HG02642 (cell line): ENCODE data around the gene ATG16L1.
A peak's percentile ranks its signal among the peaks of the same experiment; 100 is the strongest.

Experiments used
- ATAC-seq: cut with Tn5 transposase; IDR thresholded peaks from one replicate; pipeline ENCODE4 v1.9.1; 2021; ENCODE audit warnings: mild to moderate bottlenecking; ENCODE audit not compliant: unreplicated experiment, poor library complexity

Gene ATG16L1

GRCh38 chr2:233251306-233252116, at the start of gene ATG16L1:
Gene ATG16L1, plus strand, starts transcription at chr2:233251673. Its CDS starts 155 bp downstream, at chr2:233251828.
- peak; percentile 94 for ATAC-seq

GRCh38 chr2:233202531-233202944, 48.9 kb upstream of the ATG16L1 start:
- no peak for ATAC-seq

- ATAC-seq: no peak
These were observed 48.4 kb upstream of the ATG16L1 start for GRCh38 chr2:233203060-233203459.

GRCh38 chr2:233204286-233204936, 47.1 kb upstream of the ATG16L1 start:
- ATAC-seq: no peak

- no peak for ATAC-seq
These were observed 42.9 kb upstream of the ATG16L1 start for GRCh38 chr2:233208382-233209116.

- no peak for ATAC-seq
These were observed 42.3 kb upstream of the ATG16L1 start for GRCh38 chr2:233209117-233209532.

- ATAC-seq: no peak
These were observed 41.8 kb upstream of the ATG16L1 start for GRCh38 chr2:233209533-233210171.

- ATAC-seq: no peak
These were observed 41.2 kb upstream of the ATG16L1 start for GRCh38 chr2:233210281-233210680.

- ATAC-seq: no peak
These were observed 40.5 kb upstream of the ATG16L1 start for GRCh38 chr2:233210843-233211547.

- no peak for ATAC-seq
These were observed 40.0 kb upstream of the ATG16L1 start for GRCh38 chr2:233211548-233211895.

- ATAC-seq: no peak
These were observed 38.5 kb upstream of the ATG16L1 start for GRCh38 chr2:233213011-233213410.

GRCh38 chr2:233213975-233214374, 37.5 kb upstream of the ATG16L1 start:
- ATAC-seq: no peak

- ATAC-seq: no peak
These were observed 33.5 kb upstream of the ATG16L1 start for GRCh38 chr2:233217892-233218377.

- ATAC-seq: no peak
These were observed 32.6 kb upstream of the ATG16L1 start for GRCh38 chr2:233218836-233219235.

GRCh38 chr2:233219848-233220247, 31.6 kb upstream of the ATG16L1 start:
- no peak for ATAC-seq

- ATAC-seq: no peak
These were observed 30.0 kb upstream of the ATG16L1 start for GRCh38 chr2:233221378-233222063.

- peak; percentile 71 for ATAC-seq
These were observed 28.2 kb upstream of the ATG16L1 start for GRCh38 chr2:233223059-233223894.
